Kidney epithelial cell (primary cell): ENCODE results near the gene POP5. TPM values are rescaled to one million over a fixed set of nuclear protein-coding genes. Genes with fewer than 3 reads are reported as not detected.

ENCODE experiments used
- DNase-seq: peaks from one replicate; pipeline ENCODE4 v3.0.0-alpha.2; 2010; ENCODE audit warnings: low read depth
- H3K27me3 ChIP-seq: 2 replicates; pipeline ENCODE4 v1.6.0; 2011; ENCODE audit warnings: low read length; ENCODE audit not compliant: control insufficient read depth, insufficient read depth
- H3K36me3 ChIP-seq: 2 replicates; pipeline ENCODE4 v1.5.1; 2011; ENCODE audit warnings: low read length; ENCODE audit not compliant: control insufficient read depth, insufficient read depth
- H3K4me3 ChIP-seq: 2 replicates; pipeline ENCODE4 v1.5.1; 2011; ENCODE audit warnings: low read depth, mild to moderate bottlenecking, control low read depth, low read length
- total RNA-seq: library from RNA; depleted of rRNA; stranded (reverse); fragments of >200 nt; gene quantifications from 2 replicates; pipeline ENCODE4 v1.2.3, GENCODE V29; 2015
- TF ChIP-seq, protein P1 (sequence below): IDR thresholded peaks from 2 replicates; pipeline ENCODE4 v1.5.1; 2011; ENCODE audit warnings: mild to moderate bottlenecking, moderate library complexity, low read length, control low read depth, inconsistent platforms; ENCODE audit not compliant: insufficient read depth, poor library complexity, severe bottlenecking

POP5 gene
- total RNA-seq, 1 donor from 2014 or later = 47.8 TPM

DNA sequence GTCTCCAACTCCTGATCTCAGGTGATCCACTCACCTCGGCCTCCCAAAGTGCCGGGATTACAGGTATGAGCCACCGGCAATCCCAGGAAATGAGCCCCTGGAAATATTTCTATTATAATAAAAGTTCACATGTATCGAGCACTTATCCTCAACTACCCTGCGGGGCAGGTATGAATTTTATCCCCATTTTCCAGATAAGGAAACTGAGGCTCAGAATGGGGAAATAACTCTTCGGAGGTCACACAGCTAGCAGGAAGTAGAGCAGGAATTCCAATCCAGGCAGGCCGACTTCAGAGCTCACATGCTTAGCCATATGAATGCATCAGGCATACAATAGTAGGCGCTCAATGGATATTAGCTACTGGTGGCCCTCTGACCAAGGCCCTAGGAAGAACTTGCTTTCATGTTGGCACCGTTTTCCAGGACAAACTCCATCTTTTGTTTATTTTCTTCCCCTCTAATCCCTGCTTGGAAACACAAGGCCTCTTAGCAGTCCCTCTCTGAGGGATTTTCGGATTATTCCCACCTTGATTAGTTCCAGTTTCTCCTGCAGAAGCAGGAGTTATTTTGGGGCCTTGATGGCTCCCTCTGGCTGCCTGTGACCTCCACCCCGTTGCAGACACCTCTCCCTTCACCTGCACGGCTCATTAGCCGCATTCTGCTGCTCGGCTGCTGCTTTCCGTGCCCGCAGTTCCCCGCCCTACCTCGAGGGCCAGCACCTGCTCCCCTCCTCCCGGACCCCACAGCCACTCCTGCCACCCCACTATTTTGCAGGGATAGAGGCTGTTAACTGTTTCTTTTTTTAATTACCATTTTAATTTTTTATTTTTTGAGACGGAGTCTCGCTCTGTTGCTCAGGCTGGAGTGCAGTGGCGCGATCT lies 18.7 kb upstream of the POP5 start:
- H3K36me3 ChIP-seq = no peaks in the 10 kb centered on the region
- TF ChIP-seq, protein P1, sequence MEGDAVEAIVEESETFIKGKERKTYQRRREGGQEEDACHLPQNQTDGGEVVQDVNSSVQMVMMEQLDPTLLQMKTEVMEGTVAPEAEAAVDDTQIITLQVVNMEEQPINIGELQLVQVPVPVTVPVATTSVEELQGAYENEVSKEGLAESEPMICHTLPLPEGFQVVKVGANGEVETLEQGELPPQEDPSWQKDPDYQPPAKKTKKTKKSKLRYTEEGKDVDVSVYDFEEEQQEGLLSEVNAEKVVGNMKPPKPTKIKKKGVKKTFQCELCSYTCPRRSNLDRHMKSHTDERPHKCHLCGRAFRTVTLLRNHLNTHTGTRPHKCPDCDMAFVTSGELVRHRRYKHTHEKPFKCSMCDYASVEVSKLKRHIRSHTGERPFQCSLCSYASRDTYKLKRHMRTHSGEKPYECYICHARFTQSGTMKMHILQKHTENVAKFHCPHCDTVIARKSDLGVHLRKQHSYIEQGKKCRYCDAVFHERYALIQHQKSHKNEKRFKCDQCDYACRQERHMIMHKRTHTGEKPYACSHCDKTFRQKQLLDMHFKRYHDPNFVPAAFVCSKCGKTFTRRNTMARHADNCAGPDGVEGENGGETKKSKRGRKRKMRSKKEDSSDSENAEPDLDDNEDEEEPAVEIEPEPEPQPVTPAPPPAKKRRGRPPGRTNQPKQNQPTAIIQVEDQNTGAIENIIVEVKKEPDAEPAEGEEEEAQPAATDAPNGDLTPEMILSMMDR = no peak
- H3K27me3 ChIP-seq = no peaks in the 10 kb centered on the region
- H3K4me3 ChIP-seq = no peak overlapping the region
- no peak for DNase-seq

DNA sequence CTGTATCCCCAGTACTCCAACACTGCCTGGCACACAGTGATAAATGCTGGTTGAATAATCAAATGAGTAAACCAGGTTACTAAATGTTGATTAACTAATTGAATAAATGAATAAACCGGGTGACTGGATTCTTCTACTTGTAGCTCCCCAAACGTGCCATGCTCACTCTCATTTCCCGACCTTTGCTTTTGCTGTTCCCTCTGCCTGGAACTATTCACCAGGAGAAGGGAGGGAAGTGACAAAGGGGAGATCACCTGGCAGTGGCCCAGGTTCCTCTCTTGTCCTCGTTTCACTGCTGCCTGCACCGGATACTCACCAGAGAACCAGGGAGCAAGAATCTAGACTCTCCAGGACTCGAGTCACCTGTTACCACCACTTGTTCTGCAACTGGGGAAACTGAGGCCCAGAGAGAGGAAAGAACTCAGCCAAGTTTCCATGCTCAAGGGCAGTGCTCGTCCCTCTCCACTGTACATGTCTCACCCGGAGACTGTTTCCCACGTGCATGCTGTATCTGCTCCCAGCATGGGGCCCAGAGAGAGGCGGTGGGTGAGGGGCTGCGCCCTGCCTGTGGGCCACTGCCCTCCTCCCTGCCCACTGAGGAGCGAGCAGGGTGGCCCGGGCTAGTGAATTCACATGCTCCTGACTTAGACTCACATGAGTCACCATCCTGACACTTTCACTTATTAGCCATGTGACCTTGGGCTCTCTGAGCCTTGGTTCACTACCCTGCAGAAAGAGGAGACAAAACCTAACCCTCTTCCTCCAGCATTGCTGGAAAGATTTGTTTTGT lies 17.7 kb upstream of the POP5 start:
- DNase-seq = peak; percentile 70
- Histone ChIP-seq H3K4me3 (no peak overlapping the region), H3K27me3 (no peaks in the 10 kb centered on the region), H3K36me3 (no peaks in the 10 kb centered on the region)
- TF ChIP-seq, protein P1 = no peak

DNA sequence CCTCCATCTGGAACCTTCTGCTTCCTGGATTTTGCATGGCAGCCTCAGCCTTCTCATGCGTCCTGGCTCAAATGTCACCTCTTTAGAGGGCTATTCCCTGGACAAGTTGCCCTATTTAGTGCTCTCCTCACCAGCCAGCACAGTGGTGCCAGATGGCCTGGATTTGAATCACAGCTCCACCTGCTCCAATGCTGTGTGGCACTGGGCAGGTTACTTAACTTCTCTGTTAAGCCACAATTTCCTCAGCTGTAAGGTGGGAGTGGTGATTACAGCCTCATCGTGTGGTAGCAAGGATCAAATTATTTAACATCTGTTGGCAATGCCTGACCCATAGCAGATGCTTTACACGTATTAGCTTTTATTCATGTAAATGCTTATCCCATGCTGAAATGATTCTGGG lies 16.7 kb upstream of the POP5 start:
- no peaks in the 10 kb centered on the region for H3K27me3 ChIP-seq
- TF ChIP-seq, protein P1 = no peak
- no peak overlapping the region for H3K4me3 ChIP-seq
- no peak for DNase-seq
- no peaks in the 10 kb centered on the region for H3K36me3 ChIP-seq

DNA sequence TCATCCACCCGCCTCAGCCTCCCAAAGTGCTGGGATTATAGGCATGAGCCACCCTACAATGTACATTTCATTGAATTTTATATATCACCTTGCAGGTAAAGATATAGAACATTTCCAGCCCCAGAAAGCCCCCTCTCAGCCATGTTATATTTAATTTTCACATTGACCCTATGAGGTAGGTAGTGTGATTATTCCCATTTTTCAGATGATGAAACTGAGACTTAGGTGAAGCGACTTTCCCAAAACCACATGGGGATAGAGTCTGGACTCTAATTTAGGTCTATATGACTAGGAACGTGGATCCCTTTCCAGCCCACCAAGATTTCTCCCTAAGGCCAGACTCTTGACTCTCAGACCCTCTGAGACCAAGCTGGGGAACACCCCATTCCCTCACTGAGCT lies 15.7 kb upstream of the POP5 start:
- TF ChIP-seq, protein P1 = no peak
- Histone ChIP-seq H3K36me3 (no peaks in the 10 kb centered on the region), H3K27me3 (no peaks in the 10 kb centered on the region), H3K4me3 (no peak overlapping the region)
- no peak for DNase-seq

DNA sequence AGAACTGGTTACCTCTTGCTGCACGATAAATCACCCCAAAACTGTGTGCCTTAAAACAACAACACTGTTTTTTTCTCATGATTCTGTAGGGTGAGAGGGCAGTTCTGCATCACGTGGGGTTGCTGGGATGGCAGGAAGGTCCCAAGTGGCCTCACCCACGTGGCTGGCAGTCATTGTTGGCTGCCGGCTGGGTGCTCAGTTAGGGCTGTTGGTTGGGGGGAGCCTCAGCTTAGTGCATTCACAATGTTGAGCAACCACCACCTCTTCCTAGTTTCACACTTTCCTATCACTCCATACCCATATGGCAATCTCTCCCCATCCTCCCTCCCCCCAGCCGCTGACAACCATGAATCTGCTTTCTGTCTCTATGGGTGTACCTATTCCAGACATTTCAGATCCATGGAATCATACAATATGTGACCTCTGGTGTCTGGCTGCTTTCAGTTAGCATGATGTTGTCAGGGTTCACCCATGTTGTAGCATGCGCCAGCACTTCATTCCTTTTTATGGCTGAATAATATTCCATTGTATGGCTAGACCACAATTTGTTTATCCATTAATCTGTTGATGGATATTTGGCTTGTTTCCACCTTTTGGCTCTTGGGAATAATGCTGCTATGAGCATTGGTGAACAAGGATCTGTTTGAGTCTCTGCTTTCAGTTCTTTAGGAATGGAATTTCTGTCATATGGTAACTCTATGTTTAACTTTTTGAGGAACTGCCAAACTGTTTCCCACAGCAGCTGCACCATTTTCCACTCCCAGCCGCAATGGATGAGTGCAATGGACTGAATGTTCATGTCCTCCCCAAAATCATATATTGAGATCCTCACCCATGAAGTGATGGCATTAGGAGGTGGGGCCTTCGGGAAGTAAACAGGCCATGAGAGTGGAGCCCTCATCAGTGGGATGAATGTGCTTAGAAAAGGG lies 11.2 kb upstream of the POP5 start:
- Histone ChIP-seq H3K36me3 (no peaks in the 10 kb centered on the region), H3K4me3 (no peak overlapping the region), H3K27me3 (no peaks in the 10 kb centered on the region)
- no peak for DNase-seq
- TF ChIP-seq, protein P1 = no peak
